Adrenal gland (tissue), 12 donors: ENCODE measurements around the gene SNRNP35. TPM values are rescaled to one million over a fixed set of nuclear protein-coding genes. Genes with fewer than 3 reads are reported as not detected.
"Not testable (repeated sequence)": the region's sequence is repeated elsewhere in the genome, so short reads cannot be mapped to it uniquely, and the experiment has no call there.

Source experiments
- DNase-seq, 7 donors: peaks; one replicate each; pipeline ENCODE4 v3.0.0-alpha.2; 2019 to 2020
- H3K27ac ChIP-seq, 5 donors: fragments of 200-600 bp; sonication (generic) in 4 of 5; 1 replicate in 3 of 5; 2 replicates in 2 of 5; pipeline versions ENCODE4 v1.5.1 to v1.8.0; 2016 to 2020; ENCODE audit warnings: mild to moderate bottlenecking in 1 of 5
- H3K27me3 ChIP-seq: fragments of 200-600 bp; 2 replicates; pipeline ENCODE4 v1.8.0; 2021
- H3K36me3 ChIP-seq, 2 donors: fragments of 200-600 bp; replicated peaks in 1 of 2; 1 replicate in 1 of 2; 2 replicates in 1 of 2; pipeline versions ENCODE4 v1.5.1 to v1.8.0; 2018 to 2022
- H3K4me1 ChIP-seq, 2 donors: fragments of 200-600 bp; replicated peaks in 1 of 2; 1 replicate in 1 of 2; 2 replicates in 1 of 2; pipeline versions ENCODE4 v1.5.1 to v1.8.0; 2018 to 2021
- H3K4me3 ChIP-seq, 4 donors: fragments of 200-600 bp; sonication (generic) in 3 of 4; one replicate each; pipeline ENCODE4 v1.5.1; 2016 to 2018
- H3K9me3 ChIP-seq, 3 donors: fragments of 200-600 bp; sonication (generic) in 1 of 3; replicated peaks in 1 of 3; 1 replicate in 2 of 3; 2 replicates in 1 of 3; pipeline versions ENCODE4 v1.5.1 to v1.8.0; 2016 to 2021
- POLR2A ChIP-seq, 2 donors: fragments of 450-650 bp; IDR thresholded peaks; one replicate each; pipeline ENCODE4 v1.6.1; 2017; ENCODE audit warnings: antibody characterized with exemption in 2 of 2, mild to moderate bottlenecking in 2 of 2, moderate library complexity in 1 of 2
- WGBS, 4 donors: extraction: QIAGEN DNeasy Blood & Tissue Kit in 2 of 4; methylation state at CpG; one replicate each; pipeline versions ENCODE4 v1.1.5 to v1.1.7; 2013 to 2017; 5-methylcytosine and 5-hydroxymethylcytosine counted together
- intact Hi-C, 2 donors: fragments of 100-400 bp; cut with DNase I; formaldehyde crosslinking; loops; one replicate each; pipeline versions ENCODE4 v1.14.1 to v1.15.0; 2022 to 2023
- polyA plus RNA-seq, 3 donors: library from polyadenylated mRNA; stranded (reverse); fragments of 200-250 nt in 2 of 3; fragments of 350-450 nt in 1 of 3; fragmentation: Illumina TruSeq in 1 of 3; extraction: RNeasy Lipid Tissue Mini Kit (QIAGEN cat#74804) in 1 of 3; gene quantifications; one replicate each; pipeline ENCODE4 v1.2.3, GENCODE V29; 2013 to 2014
- total RNA-seq, 9 donors: library from RNA; depleted of rRNA in 4 of 9; stranded (reverse); fragments of >200 nt in 4 of 9; fragments of 120-200 nt in 1 of 9; fragmentation: NEBNext Ultra II Directional in 1 of 9; extraction: Animal tissue kit (Norgen Biotek cat#: 25700) in 1 of 9; gene quantifications; one replicate each; pipeline versions ENCODE4 v1.1.0 to v1.2.4, GENCODE V29; 2013 to 2023
- TF ChIP-seq, protein P1 (sequence below), 6 experiments: fragments of 450-650 bp in 4 of 6; fragments of 200-600 bp in 2 of 6; sonication (generic) in 1 of 6; IDR thresholded peaks; 1 replicate in 5 of 6; 2 replicates in 1 of 6; pipeline versions ENCODE4 v1.5.1 to v1.8.0; 2016 to 2021; ENCODE audit warnings: antibody characterized with exemption in 6 of 6, mild to moderate bottlenecking in 2 of 6, moderate library complexity in 1 of 6
- donor health status: healthy with polysubstance abuse.
- donor health status: Bipolar disorder and iron deficiency.
- donor health status: DM: yes; HTN: yes; CAD: no.
- donor health status: DM: no; HTN: no; CAD: no.
- donor health status: DM: no; HTN: no; CAD: no.
- donor health status: DM: yes; HTN: yes; CAD: no.

The SNRNP35 gene
- total and polyA plus RNA-seq, 12 donors: 12.5 to 157 (median 18.0) TPM

GRCh38 chr12:123449249-123449733, 8.6 kb upstream of the SNRNP35 start:
- WGBS, 4 donors: 81 to 86% (median 82%) methylated on average over 2 of the region's 2 CpGs
- H3K27ac ChIP-seq: peak overlapping the region in 1 of 5 donors; percentile 40
- intact Hi-C loops: no loop called here

DNA sequence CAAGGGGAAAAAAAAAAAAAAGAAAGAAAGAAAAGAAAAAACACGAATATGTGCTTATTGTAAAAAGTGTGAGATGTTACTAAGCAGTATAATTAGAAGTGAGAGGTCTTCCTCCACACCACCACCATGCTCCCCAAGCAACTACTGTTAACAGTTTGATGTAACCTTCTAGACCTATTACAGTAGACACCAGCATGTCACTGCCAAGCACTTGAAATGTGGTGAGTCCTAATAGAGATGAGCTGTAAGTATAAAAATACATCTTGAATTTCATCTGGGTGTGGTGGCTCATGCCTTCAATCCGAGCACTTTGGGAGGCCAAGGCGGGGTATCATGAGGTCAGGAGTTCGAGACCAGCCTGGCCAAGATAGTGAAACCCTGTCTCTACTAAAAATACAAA, 8.1 kb upstream of the SNRNP35 start:
- intact Hi-C loops: no loop called here
- DNase-seq: no peak

More at GRCh38 chr12:123449249-123449733, 8.6 kb upstream of the SNRNP35 start:
- no peak for DNase-seq
- Histone ChIP-seq H3K4me1 (peaks cover 0 to 13% of the 10 kb centered on the region in 2 donors), H3K9me3 (no peaks in the 10 kb centered on the region), H3K27me3 (no peaks in the 10 kb centered on the region), H3K4me3 (no peak overlapping the region), H3K36me3 (no peaks in the 10 kb centered on the region)
- TF ChIP-seq, protein P1, sequence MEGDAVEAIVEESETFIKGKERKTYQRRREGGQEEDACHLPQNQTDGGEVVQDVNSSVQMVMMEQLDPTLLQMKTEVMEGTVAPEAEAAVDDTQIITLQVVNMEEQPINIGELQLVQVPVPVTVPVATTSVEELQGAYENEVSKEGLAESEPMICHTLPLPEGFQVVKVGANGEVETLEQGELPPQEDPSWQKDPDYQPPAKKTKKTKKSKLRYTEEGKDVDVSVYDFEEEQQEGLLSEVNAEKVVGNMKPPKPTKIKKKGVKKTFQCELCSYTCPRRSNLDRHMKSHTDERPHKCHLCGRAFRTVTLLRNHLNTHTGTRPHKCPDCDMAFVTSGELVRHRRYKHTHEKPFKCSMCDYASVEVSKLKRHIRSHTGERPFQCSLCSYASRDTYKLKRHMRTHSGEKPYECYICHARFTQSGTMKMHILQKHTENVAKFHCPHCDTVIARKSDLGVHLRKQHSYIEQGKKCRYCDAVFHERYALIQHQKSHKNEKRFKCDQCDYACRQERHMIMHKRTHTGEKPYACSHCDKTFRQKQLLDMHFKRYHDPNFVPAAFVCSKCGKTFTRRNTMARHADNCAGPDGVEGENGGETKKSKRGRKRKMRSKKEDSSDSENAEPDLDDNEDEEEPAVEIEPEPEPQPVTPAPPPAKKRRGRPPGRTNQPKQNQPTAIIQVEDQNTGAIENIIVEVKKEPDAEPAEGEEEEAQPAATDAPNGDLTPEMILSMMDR (IDR thresholded peaks at IDR 0.05): no peak
- TF ChIP-seq POLR2A (IDR thresholded peaks at IDR 0.05): no peak

DNA sequence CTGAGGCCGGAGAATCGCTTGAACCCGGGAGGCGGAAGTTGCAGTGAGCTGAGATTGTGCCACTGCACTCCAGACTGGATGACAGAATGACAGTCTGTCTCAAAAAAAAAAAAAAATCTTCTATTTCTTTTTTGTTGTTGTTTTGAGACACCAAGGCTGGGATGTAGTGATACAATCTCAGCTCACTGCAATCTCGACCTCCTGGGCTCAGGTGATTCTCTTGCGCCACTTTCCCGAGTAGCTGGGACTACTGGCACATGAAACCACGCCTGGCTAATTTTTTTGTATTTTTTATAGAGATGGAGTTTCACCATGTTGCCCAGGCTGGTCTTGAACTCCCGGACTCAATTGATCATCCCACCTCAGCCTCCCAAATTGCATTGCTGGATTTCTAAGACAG, 7.3 kb upstream of the SNRNP35 start:
- Histone ChIP-seq H3K4me3 (no peak overlapping the region), H3K36me3 (no peaks in the 10 kb centered on the region), H3K27ac (no peak overlapping the region), H3K4me1 (peaks cover 0 to 3% of the 10 kb centered on the region in 2 donors), H3K9me3 (no peaks in the 10 kb centered on the region), H3K27me3 (no peaks in the 10 kb centered on the region)
- WGBS, 4 donors: 90 to 93% (median 91%) methylated on average over 9 of the region's 9 CpGs
- intact Hi-C loops: no loop called here
- no peak for DNase-seq
- TF ChIP-seq, protein P1 (IDR thresholded peaks at IDR 0.05): no peak
- TF ChIP-seq POLR2A (IDR thresholded peaks at IDR 0.05): no peak

More for the DNA sequence above, 8.1 kb upstream of the SNRNP35 start:
- Histone ChIP-seq H3K4me1 (peaks cover 0 to 8% of the 10 kb centered on the region in 2 donors), H3K27me3 (no peaks in the 10 kb centered on the region), H3K9me3 (no peaks in the 10 kb centered on the region), H3K36me3 (no peaks in the 10 kb centered on the region), H3K4me3 (no peak overlapping the region), H3K27ac (no peak overlapping the region)
- TF ChIP-seq POLR2A (IDR thresholded peaks at IDR 0.05): no peak
- TF ChIP-seq, protein P1 (IDR thresholded peaks at IDR 0.05): no peak
- 81 to 86% (median 83%) methylated on average over 4 of the region's 4 CpGs for WGBS, 4 donors

DNA sequence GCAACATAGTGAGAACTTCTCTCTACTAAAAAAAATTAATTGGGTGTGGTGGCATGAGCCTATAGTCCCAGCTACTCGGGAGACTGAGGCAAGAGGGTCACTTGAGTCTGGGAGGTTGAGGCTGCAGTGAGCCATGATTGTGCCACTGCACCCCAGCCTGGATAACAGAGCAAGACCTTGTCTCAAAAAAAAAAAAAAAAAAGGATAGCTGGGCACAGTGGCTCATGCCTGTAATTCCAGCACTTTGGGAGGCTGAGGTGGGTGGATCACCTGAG, 5.7 kb upstream of the SNRNP35 start:
- intact Hi-C loops, H3K27ac ChIP-seq, H3K4me1 ChIP-seq, H3K27me3 ChIP-seq, DNase-seq, H3K4me3 ChIP-seq, H3K9me3 ChIP-seq, H3K36me3 ChIP-seq: not testable (repeated sequence)
- 14 to 44% (median 39%) methylated on average over 1 of the region's 1 CpG for WGBS, 4 donors

DNA sequence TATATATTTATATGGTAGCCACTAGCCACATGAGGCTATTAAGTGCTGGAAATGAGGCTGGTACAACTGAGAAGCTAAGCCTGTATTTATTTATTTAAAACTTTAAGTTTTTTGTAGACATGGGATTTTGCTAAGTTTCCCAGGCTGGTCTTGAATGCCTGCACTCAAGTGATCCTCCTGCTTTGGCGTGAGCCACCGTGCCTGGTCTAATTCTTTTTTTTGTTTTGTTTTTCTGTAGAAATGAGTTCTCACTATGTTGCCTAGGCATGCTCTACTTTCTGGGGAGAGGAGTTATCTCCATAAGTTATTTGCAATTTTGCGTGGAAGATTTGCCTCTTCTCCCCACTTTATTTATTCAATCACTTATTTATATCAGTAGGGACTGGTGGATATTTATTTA, 4.8 kb upstream of the SNRNP35 start:
- DNase-seq: peak in 2 of 7 donors; percentile 64 to 66
- no peak overlapping the region for H3K4me3 ChIP-seq
- H3K27me3 ChIP-seq: no peaks in the 10 kb centered on the region
- H3K4me1 ChIP-seq: no peaks in the 10 kb centered on the region
- TF ChIP-seq POLR2A (IDR thresholded peaks at IDR 0.05): no peak
- TF ChIP-seq, protein P1 (IDR thresholded peaks at IDR 0.05): no peak
- intact Hi-C loops: no loop called here
- no peaks in the 10 kb centered on the region for H3K36me3 ChIP-seq
- 43 to 59% (median 54%) methylated on average over 3 of the region's 3 CpGs for WGBS, 4 donors
- no peaks in the 10 kb centered on the region for H3K9me3 ChIP-seq
- H3K27ac ChIP-seq: no peak overlapping the region

- DNase-seq, H3K9me3 ChIP-seq, H3K27ac ChIP-seq, H3K4me3 ChIP-seq, H3K27me3 ChIP-seq, intact Hi-C loops: not testable (repeated sequence)
- Histone ChIP-seq H3K4me1 (peaks cover 0 to 23% of the 10 kb centered on the region in 2 donors), H3K36me3 (peaks cover 0 to 15% of the 10 kb centered on the region in 2 donors)
- WGBS, 4 donors: 91 to 99% (median 97%) methylated on average over 3 to 11 of the region's 11 CpGs
These were observed 5.2 kb downstream of the SNRNP35 start for GRCh38 chr12:123463174-123463573.
